Measurements from ENCODE around the gene UMODL1.
A peak's percentile ranks its signal among the peaks of the same experiment; 100 is the strongest.
"Not testable (repeated sequence)": the region's sequence is repeated elsewhere in the genome, so short reads cannot be mapped to it uniquely, and the experiment has no call there.

UMODL1 gene

GRCh38 chr21:42172596-42173483, 101.7 kb downstream of the UMODL1 start:
- DNase-seq = no peak

GRCh38 chr21:42174173-42174572, 103.1 kb downstream of the UMODL1 start:
- no peak for DNase-seq

- no peak for DNase-seq
Observed at GRCh38 chr21:42175110-42175710, 104.1 kb downstream of the UMODL1 start.

GRCh38 chr21:42176859-42177258, 105.7 kb downstream of the UMODL1 start:
- no peak for DNase-seq

GRCh38 chr21:42179316-42179715, 108.2 kb downstream of the UMODL1 start:
- no peak for DNase-seq

- DNase-seq = not testable (repeated sequence)
Observed at GRCh38 chr21:42180001-42180400, 108.9 kb downstream of the UMODL1 start.

- DNase-seq = no peak
Observed at GRCh38 chr21:42182713-42183371, 111.7 kb downstream of the UMODL1 start.

GRCh38 chr21:42183374-42184266, 112.5 kb downstream of the UMODL1 start:
- DNase-seq = no peak

- no peak for DNase-seq
Observed at GRCh38 chr21:42186591-42186990, 115.5 kb downstream of the UMODL1 start.

- DNase-seq = peak; percentile 82
Observed at GRCh38 chr21:42187976-42188653, 117.0 kb downstream of the UMODL1 start.

GRCh38 chr21:42188663-42189062, 117.5 kb downstream of the UMODL1 start:
- no peak for DNase-seq

- DNase-seq = no peak
Observed at GRCh38 chr21:42189431-42189830, 118.3 kb downstream of the UMODL1 start.

- peak; percentile 47 for DNase-seq
Observed at GRCh38 chr21:42189860-42190485, 118.9 kb downstream of the UMODL1 start.

GRCh38 chr21:42190486-42190863, 119.4 kb downstream of the UMODL1 start:
- no peak for DNase-seq

GRCh38 chr21:42191064-42191463, 119.9 kb downstream of the UMODL1 start:
- DNase-seq = no peak

GRCh38 chr21:42191696-42192595, 120.8 kb downstream of the UMODL1 start:
- DNase-seq = no peak
